KBM-7 (cell line): ENCODE data around the gene ZNF565.
A peak's percentile ranks its signal among the peaks of the same experiment; 100 is the strongest.
"Not testable (repeated sequence)": the region's sequence is repeated elsewhere in the genome, so short reads cannot be mapped to it uniquely, and the experiment has no call there.

Experiments
- DNase-seq: peaks from one replicate; pipeline ENCODE4 v3.0.0-alpha.2; 2015
- in situ Hi-C: fragments of 300-500 bp; cut with MboI; formaldehyde crosslinking; loops from 2 replicates; pipeline ENCODE4 v1.14.3; 2020; ENCODE audit warnings: low sequenced_read_pairs, low pct_unique_long_range_greater_than_20kb, mixed read lengths

ZNF565 gene

DNA sequence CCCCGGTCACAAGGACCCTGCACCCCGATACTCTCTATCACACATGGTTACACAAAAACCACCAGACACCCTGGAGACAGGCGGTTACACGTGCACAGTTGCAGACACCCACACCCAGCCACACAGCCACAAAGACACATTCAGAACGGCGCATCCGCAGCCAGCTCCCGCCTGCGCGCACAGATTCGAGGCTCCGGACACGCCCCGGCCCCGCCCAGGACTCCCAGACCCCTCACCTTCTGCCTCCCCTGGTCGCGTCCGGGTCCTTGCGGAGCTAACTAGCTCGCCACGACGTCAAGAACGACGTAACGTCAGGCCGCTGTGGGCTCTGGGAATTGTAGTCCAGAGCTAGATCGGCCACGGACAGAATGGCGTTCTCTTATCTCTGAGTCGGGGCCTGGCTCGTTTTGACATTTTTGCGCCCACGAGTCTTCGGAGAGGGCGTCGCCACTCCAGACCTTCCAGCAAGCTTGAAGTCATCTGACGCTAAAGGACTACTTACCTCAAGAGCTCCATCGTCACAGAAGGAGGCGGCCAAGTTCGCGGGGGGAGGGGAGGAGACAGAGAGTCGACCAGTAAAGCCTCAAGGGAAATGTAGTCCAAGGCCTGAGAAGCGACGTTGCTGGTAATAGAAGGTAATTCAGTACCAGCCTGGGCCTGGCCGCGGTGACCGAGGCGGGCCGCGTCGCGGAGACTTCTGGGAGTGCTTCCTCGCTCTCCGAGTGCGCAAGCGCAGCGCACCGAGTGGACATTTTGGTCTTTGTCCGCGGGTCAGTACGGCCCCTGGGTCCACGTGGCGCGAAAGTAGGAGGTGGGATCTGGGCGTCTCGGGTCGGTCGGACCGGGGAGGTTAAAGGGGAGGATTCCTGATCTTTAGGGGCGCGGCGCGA lies at the start of gene ZNF565, which contains the start of gene ZNF146:
ZNF565 (minus strand) TSS at position 280 of the 890 bp plus-strand sequence. CDS start 12,680 bp downstream, outside the sequence.
ZNF146 (plus strand) TSS at position 721 of the 890 bp plus-strand sequence. CDS start 21,335 bp downstream, outside the sequence.
- in situ Hi-C loops = no loop called here
- peak; percentile 98 for DNase-seq

DNA sequence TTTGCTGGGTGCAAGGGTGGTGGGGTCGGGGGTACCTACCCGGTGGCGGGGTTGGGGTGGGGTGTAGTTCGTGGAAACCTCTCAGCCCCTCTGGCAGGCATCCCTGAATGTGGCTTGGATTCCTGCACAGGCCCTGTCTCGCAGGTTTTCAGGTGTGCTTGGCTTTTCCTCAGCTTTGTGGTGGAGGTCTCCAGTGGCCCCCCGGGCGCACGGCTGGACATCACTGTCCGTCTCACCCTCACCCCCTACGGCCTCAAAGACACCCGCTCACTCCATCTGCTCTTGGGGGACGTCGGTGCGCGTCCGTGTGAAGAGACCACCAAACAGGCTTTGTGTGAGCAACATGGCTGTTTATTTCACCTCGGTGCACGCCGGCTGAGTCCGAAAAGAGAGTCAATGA lies 44.7 kb upstream of the ZNF565 start:
- in situ Hi-C loops = no loop called here
- DNase-seq = no peak

DNA sequence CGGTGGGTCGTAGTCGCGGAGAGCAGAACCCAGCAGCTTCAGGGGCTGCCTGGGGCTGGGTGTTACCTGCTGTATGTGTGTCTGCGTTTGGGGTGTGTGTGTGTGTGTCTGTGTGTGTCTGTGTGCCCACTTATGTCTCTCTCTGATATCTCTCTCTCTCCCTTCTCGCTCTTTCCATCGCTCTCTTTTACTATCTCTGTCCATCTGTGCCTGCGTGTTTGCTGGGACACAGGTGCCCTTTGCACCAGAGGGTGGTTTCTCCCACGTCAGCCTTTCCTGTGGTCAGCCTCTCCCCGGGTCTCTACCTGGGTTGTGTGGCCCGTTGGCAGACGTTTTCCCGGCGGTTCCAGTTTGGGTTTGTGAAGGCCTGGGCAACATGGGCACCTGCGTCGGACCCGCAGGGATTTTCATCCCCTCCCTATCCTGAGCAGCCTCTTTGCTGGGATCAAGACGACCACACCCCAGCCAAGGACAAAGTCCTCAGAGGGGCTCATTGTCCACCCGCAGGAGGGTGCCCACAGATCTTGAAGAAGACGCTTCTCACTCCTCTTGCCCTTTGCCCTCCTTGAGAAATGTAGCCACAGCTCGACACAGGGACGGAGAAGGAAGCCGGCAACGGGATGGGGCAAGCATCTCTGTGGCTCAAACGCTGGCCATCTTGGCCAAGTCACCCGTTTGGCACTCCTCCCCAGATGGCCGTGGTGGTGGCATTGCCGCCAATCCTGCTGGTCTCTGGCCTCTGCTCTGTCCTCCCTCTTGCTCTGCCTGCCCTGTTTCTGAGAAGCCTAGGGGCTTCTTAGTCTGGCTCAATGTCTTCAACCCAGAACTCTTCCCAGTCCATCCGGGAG lies 43.8 kb upstream of the ZNF565 start:
- no peak for DNase-seq
- in situ Hi-C loops = no loop called here

DNA sequence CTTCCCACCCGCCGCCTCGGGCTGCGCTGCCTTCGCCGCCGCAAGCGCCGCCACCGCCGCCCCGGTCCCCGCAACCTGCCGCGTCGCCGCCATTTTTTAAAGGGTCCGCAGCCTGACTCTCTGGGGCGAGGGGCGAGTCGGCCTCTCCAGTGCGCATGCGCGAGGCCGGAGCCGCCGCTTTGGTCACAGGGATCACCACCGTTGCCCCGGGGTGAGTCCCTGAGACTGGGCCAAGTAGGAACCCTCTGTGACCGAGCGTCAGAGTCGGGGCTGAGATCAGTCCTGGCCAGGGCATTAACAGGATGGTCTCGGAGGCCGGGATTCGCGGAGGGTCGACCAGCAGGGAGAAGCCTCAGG lies 43.0 kb upstream of the ZNF565 start:
- DNase-seq = no peak
- in situ Hi-C loops = no loop called here

DNA sequence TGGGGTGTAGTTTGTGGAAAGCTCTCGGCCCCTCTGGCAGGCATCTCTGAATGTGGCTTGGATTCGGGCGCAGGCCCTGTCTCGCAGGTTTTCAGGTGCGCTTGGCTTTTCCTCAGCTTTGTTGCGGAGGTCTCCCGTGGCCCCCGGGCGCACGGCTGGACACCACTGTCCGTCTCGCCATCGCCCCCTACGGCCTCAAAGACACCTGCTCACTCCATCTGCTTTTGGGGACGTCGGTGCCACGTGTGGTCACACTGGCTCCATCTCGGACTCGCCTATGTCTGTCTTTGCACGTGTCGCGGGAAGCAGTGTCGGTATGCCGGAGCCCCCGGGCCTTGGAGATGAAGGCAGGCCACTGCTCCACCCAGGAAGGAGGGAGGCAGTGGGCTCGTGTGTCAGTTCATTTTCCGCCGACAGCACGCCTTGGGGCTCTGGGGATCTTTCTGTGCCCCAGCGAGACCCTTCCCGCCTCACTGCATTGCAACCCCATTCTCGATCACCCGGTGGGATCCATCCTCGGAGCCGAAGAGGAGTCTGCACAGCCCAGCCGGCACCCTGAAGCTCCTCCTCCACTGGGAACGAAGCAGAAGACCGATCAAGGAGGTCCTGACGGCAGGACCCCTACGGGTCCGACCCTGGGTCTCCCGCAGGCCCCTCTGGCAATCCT lies 42.5 kb upstream of the ZNF565 start:
- in situ Hi-C loops = no loop called here
- DNase-seq = no peak

DNA sequence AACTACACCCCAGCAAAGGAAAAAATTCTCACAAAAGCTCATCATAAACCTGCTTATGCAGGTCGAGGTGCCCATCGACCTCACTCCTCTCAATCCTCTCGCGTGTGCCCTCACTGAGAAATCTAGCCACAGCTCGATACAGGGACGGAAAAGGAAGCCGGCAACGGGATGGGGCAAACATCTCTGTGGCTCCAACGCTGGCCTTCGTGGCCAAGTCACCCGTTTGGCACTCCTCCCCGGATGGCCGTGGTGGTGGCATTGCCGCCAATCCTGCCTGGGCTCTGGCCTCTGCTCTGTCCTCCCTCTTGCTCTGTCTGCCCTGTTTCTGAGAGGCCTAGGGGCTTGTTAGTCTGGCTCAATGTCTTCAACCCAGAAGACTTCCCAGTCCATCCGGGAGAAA lies 41.6 kb upstream of the ZNF565 start:
- DNase-seq = no peak
- in situ Hi-C loops = no loop called here

DNA sequence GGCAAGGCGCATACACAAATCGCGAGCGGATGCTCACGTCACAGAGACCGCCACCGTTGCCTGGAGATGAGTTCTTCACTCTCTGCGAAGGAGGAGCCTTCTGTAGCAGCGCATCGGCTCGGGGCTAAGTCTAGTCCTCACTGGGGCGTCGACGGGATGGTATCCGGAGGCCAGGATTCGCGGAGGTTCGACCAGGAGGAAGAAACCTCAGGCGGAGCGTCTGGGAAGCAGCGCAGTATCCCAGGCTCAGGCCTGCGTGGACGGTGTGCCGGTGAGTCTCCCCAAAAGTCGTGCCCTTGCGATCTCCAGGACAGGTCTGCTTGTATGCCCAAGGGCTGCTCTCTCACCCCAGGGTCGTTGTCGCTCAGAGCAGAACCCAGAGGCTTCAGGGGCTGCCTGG lies 40.9 kb upstream of the ZNF565 start:
- DNase-seq = no peak
- in situ Hi-C loops = no loop called here

DNA sequence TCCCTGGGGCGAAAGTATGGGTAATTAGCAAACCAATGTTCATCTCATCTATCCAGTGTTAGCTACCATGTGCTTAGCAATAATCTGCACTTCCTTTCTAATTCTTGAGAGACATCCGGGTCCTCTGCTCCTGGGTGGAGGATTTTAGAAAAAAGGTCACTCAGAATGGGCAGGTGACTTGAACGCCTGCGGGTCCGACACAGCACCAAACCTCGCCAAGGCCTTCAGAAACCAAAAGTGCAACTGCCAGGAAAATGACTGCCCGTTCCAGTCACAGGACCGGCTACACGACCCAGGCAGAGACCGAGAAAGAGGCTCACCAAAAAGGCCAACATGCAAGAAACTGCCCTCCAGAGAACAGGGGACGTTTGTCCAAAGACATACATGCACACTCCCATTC lies 40.4 kb upstream of the ZNF565 start:
- in situ Hi-C loops = no loop called here
- DNase-seq = no peak

DNA sequence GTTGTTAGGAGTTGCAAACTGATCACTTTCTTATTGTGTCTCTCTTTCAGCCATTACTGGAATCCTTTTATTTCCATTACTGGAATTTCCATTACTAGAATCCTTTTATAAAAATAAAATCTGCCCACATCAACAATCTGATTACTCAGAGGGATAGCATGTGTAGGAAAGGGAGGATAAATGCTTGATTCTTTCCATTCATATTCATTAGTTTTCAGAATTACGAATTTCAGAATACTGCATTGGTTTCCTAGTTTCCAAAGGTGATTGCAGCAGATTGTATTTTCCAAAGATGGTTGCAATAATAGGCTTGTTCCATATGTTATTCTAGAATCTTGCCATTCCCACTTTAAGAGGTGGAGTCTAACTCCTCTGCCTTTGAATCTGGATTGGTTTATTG lies 37.6 kb upstream of the ZNF565 start:
- DNase-seq = no peak
- in situ Hi-C loops = no loop called here

DNA sequence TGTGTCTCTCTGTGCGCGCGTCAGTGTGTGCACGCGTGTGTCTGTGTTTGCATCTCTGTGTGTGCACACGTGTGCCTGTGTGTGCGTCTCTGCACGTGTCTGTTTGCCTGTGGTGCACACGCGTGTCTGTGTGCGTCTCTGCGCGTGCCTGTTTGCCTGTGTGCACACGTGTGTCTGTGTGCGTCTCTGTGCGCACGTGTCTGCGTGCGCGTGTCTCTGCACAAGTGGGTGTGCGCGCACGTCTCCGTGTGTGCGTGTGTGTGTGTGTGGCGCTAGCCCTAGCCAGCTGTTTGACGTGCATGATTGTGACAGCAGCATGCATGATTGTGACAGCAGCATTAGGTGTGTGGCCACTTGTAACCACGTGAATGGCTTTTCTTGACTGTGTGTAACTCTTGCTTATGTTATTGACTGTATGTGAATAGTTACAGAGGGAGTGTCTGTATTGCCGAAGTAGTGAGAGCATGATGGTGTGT lies 31.6 kb upstream of the ZNF565 start:
- no peak for DNase-seq
- in situ Hi-C loops = no loop called here

DNA sequence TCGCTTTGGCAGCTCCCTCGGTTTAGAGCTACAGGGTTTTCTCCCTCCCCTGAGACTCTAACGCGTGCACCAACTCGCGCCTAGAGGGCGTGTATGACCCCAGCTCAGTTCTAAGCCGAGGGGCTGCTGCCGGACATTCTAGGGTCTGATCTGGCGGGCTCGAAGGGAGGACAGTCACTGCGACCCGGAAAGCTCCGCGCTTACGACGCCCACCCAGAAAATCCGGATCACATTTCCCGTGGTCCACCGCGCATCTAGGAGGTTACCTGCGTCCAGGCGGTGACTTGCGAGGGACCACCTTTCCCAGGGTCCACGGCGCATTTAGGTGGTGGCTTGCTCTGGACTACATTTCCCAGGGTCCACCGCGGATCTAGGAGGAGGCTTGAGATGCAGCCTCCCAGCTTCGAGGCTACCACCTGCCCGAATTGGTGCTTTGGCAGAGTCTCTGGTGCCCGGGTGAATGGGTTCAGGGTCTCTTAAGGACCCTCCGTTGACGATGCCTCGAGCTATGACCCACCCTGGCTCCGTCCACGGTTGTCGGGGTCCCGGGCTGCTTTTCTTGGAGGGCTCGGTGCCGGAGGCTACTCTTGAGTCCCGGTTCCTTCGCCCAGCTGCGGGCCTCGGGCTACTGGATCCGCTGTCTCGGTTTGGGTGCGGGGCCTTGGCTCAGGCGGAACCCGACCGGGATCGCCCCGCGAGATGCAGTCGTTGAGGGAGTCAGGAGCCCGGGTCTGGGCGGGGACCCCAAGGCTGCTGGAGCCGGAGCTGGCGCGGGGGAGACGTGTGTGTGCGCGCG lies 30.9 kb upstream of the ZNF565 start:
- in situ Hi-C loops = no loop called here
- DNase-seq = no peak

DNA sequence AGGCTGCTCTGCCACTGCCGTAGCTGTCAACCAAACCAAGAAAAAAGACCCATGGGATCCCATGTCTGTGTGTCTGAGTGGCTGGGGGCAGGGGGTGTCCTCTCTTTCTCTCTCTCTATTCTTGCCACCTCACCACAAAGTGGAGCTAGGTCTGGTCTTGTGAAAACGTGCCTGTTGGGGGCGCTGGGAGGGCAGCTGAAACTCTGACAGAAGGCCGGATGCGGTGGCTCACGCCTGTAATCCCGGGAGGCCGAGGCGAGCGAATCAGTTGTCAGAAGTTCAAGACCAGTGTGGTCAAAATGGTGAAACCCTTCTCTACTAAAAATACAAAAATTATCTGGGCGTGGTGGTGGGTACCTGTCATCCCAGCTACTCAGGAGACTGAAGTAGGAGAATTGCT lies 29.6 kb upstream of the ZNF565 start:
- DNase-seq = no peak
- in situ Hi-C loops = no loop called here

DNA sequence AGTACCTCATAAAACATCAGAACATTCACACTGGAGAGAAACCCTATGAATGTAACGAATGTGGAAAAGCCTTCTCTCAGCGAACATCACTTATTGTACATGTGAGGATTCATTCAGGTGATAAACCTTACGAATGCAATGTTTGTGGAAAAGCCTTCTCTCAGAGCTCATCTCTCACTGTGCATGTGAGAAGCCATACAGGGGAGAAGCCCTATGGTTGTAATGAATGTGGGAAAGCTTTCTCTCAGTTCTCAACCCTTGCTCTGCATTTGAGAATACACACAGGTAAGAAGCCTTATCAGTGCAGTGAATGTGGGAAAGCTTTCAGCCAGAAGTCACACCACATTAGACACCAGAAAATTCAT lies 22.5 kb upstream of the ZNF565 start:
- in situ Hi-C loops = no loop called here
- no peak for DNase-seq

DNA sequence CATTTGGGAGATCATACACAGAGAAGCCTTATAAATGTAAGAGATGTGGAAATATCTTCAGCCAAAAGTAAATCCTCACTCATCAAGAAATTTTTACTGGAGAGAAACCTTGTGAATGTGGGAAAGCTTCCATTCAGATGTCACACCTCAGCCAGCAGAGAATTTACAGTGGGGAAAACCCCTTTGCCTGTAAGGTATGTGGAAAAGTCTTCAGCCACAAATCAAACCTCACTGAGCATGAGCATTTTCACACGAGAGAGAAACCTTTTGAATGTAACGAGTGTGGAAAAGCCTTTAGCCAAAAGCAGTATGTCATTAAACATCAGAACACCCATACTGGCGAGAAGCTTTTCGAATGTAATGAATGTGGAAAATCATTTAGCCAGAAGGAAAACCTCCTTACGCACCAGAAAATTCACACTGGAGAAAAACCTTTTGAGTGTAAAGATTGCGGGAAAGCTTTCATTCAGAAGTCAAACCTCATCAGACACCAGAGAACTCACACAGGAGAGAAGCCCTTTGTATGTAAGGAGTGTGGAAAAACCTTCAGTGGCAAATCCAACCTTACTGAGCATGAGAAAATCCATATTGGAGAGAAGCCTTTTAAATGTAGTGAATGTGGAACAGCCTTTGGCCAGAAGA lies 22.0 kb upstream of the ZNF565 start:
- in situ Hi-C loops = no loop called here
- no peak for DNase-seq

DNA sequence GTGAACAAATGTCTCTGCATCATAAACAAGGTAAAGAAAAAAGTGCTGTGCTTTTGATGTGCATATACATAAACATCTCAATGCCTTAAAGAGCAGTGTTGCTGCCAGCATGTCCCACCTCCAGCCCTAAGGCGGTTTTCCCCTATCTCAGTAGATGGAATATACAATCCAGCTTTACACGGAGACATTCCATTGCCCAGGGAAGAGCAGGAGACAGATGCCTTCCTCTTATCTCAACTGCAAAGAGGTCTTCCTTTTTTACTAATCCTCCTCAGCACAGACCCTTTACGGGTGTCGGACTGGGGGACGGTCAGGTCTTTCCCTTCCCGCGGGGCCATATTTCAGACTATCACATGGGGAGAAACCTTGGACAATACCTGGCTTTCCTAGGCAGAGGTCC lies 19.2 kb upstream of the ZNF565 start:
- in situ Hi-C loops = not testable (repeated sequence)

DNA sequence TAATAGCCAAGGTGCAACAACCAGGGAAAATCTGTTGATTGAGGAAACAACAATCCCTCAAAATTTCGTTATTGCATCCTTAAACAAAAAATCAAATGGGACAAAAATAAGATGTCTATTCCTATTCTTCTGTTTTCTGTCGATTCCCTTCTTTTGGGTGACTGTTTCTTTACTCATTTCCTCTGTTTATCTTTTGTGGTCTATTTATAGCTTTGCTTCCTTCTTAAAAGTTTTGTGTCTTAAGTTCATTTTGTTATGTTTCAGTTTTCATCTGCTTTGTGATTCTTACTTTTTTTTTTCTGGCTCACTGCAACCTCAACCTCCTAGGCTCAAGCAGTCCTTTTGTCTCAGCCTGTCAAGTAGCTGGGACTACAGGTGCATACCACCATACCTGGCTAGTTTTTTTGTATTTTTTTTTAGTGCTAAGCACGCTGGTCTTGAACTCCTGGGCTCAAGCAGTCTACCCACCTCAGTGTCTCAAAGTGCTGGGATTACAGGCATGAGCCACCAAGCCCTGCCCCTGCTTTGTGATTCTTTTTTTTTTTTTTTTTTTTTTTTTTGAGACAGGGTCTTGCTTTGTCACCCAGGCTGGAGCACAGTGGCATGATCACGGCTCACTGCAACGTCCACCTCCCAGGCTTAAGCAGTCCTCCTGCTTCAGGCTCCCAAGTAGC lies 10.9 kb upstream of the ZNF565 start:
- in situ Hi-C loops = no loop called here
- DNase-seq = no peak

More for the DNA sequence above, 19.2 kb upstream of the ZNF565 start:
- not testable (repeated sequence) for DNase-seq

DNA sequence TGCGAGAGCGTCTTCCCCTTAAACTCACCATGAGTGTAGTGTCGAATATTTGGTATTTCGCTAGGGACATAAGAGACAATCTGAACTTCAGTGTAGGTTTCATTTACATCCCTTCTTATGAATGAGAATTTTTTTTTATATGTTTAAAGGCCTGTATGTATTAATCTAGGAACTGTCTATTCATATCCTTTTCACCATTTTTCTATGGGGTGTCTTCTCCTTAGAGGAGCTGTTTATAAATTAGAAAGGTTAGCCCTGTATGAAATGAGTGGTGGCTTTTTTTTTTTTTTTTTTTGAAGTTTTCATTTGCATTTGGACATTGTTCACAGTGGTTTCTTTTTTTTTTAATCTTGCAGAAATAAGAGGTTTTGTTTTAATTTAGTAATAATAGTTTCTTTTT lies 8.0 kb upstream of the ZNF565 start:
- DNase-seq = no peak
- in situ Hi-C loops = no loop called here

DNA sequence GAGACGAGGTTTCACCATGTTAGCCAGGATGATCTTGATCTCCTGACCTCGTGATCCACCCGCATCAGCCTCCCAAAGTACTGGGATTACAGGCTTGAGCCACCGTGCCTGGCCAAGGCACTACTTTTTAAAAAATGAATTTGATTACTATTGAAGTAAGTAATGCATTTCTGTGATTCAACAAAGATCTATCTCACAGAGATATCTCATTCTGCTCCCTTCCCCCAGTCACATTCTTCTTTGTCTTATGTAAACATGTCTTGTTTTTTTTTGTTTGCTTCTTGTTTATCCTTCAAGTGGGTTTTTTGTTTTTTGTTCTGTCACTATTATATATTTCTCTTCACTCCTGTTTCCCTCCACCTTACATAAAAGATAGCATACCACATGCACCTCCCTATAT lies 7.0 kb upstream of the ZNF565 start:
- no peak for DNase-seq
- in situ Hi-C loops = no loop called here
